ENCODE measurements around the gene PTPA. TPM values are rescaled to one million over a fixed set of nuclear protein-coding genes. Genes with fewer than 3 reads are reported as not detected.
A peak's percentile ranks its signal among the peaks of the same experiment; 100 is the strongest.

PTPA gene
- total RNA-seq: 66.8 TPM

- H3K27ac ChIP-seq (ENCODE audit: low read depth, low read length): peak within 1 kb of the TSS; percentile 95
- peaks cover 10 to 13% (median 13%) of the 10 kb centered on the region in 3 donors for H3K36me3 ChIP-seq (ENCODE audit: control insufficient read depth in 3 of 3, insufficient read depth in 3 of 3, low read length in 3 of 3)
- H3K9me3 ChIP-seq (ENCODE audit: control insufficient read depth in 3 of 3, low read length in 3 of 3): no peaks in the 10 kb centered on the region
- H3K27me3 ChIP-seq (ENCODE audit: control insufficient read depth in 3 of 3, insufficient read depth in 3 of 3, low read length in 3 of 3): no peaks in the 10 kb centered on the region
- H3K9ac ChIP-seq (ENCODE audit: low read depth in 1 of 3, low read length in 3 of 3): peak within 1 kb of the TSS; percentile 92 to 96 (median 94)
- H3K4me3 ChIP-seq (ENCODE audit: low read length in 3 of 3): peak within 1 kb of the TSS; percentile 85 to 93 (median 89)
- H3K4me1 ChIP-seq (ENCODE audit: control insufficient read depth in 3 of 3, insufficient read depth in 3 of 3, low read length in 3 of 3): peaks cover 39 to 63% (median 42%) of the 10 kb centered on the region in 3 donors
These were observed at the start of gene PTPA, which contains the start of gene CRAT for GRCh38 chr9:129110740-129111527. Gene PTPA (plus strand): TSS chr9:129111415. CDS start chr9:129111601, 186 bp downstream. Gene CRAT (minus strand): TSS chr9:129110793. CDS start chr9:129110509, 284 bp downstream.

- Histone ChIP-seq H3K27ac (ENCODE audit: low read depth, low read length) (no peak overlapping the region), H3K9me3 (ENCODE audit: control insufficient read depth in 3 of 3, low read length in 3 of 3) (no peaks in the 10 kb centered on the region), H3K27me3 (ENCODE audit: control insufficient read depth in 3 of 3, insufficient read depth in 3 of 3, low read length in 3 of 3) (no peaks in the 10 kb centered on the region), H3K36me3 (ENCODE audit: control insufficient read depth in 3 of 3, insufficient read depth in 3 of 3, low read length in 3 of 3) (peaks cover 57 to 62% (median 61%) of the 10 kb centered on the region in 3 donors), H3K4me1 (ENCODE audit: control insufficient read depth in 3 of 3, insufficient read depth in 3 of 3, low read length in 3 of 3) (no peaks in the 10 kb centered on the region), H3K4me3 (ENCODE audit: low read length in 3 of 3) (no peak overlapping the region), H3K9ac (ENCODE audit: low read depth in 1 of 3, low read length in 3 of 3) (no peak overlapping the region)
These were observed 48.2 kb upstream of the PTPA start for GRCh38 chr9:129063061-129063460.

GRCh38 chr9:129064499-129064908 is 46.7 kb upstream of the PTPA start:
- H3K9me3 ChIP-seq (ENCODE audit: control insufficient read depth in 3 of 3, low read length in 3 of 3): no peaks in the 10 kb centered on the region
- H3K4me1 ChIP-seq (ENCODE audit: control insufficient read depth in 3 of 3, insufficient read depth in 3 of 3, low read length in 3 of 3): peaks cover 0 to 3% (median under 1%) of the 10 kb centered on the region in 3 donors
- no peak overlapping the region for H3K27ac ChIP-seq (ENCODE audit: low read depth, low read length)
- no peak overlapping the region for H3K4me3 ChIP-seq (ENCODE audit: low read length in 3 of 3)
- H3K36me3 ChIP-seq (ENCODE audit: control insufficient read depth in 3 of 3, insufficient read depth in 3 of 3, low read length in 3 of 3): peaks cover 58 to 63% (median 61%) of the 10 kb centered on the region in 3 donors
- no peak overlapping the region for H3K9ac ChIP-seq (ENCODE audit: low read depth in 1 of 3, low read length in 3 of 3)
- no peaks in the 10 kb centered on the region for H3K27me3 ChIP-seq (ENCODE audit: control insufficient read depth in 3 of 3, insufficient read depth in 3 of 3, low read length in 3 of 3)

GRCh38 chr9:129068110-129068509 is 43.1 kb upstream of the PTPA start:
- Histone ChIP-seq H3K27me3 (ENCODE audit: control insufficient read depth in 3 of 3, insufficient read depth in 3 of 3, low read length in 3 of 3) (no peaks in the 10 kb centered on the region), H3K9me3 (ENCODE audit: control insufficient read depth in 3 of 3, low read length in 3 of 3) (no peaks in the 10 kb centered on the region), H3K27ac (ENCODE audit: low read depth, low read length) (no peak overlapping the region), H3K36me3 (ENCODE audit: control insufficient read depth in 3 of 3, insufficient read depth in 3 of 3, low read length in 3 of 3) (peaks cover 36 to 46% (median 37%) of the 10 kb centered on the region in 3 donors), H3K4me1 (ENCODE audit: control insufficient read depth in 3 of 3, insufficient read depth in 3 of 3, low read length in 3 of 3) (peaks cover 0 to 5% (median 3%) of the 10 kb centered on the region in 3 donors), H3K4me3 (ENCODE audit: low read length in 3 of 3) (no peak overlapping the region), H3K9ac (ENCODE audit: low read depth in 1 of 3, low read length in 3 of 3) (no peak overlapping the region)

DNA sequence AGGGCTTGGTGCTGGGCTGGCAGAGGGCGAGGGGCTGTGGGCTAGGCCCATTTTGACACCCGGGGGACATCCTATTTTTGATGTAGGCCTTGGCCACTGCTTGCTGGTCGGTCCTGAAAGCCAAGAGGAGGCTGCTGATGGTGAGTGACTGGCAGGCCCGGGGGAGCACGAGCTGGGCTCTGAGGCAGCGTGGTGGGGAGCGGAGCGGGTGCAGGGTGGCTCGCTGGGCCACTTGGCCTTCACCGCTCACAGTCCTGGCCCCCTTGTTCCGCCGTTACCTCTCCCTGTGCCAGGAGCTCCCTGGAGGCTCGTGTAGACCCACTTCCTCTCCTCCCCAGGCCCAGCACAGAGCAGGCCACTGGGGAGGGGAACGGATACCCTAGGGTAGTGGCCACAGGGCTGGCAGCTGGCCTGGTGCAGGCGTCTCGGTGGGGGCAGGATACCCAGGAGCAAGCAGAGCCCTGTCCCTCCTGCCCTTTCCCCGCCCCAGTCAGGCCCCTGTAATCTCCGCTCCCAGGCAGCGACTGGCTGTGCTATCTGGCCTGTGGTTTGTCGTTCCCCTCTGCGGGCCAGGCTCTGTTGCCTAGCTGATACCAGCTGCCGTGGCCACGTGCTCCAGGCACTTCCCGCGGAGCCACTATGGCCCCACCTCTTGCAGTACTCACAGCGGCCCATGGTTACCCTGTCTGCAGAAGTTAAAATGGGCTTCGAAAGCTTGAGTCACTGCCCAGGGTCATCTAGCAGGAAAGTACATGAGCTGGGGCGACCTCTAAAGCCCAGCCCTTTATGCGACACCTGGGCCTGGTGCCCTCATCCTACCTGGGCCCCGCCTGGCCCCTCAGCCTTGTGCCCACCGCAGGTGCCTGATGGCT is 42.0 kb upstream of the PTPA start:
- H3K27me3 ChIP-seq (ENCODE audit: control insufficient read depth in 3 of 3, insufficient read depth in 3 of 3, low read length in 3 of 3): no peaks in the 10 kb centered on the region
- no peak overlapping the region for H3K27ac ChIP-seq (ENCODE audit: low read depth, low read length)
- H3K4me1 ChIP-seq (ENCODE audit: control insufficient read depth in 3 of 3, insufficient read depth in 3 of 3, low read length in 3 of 3): peaks cover 0 to 5% (median 3%) of the 10 kb centered on the region in 3 donors
- no peaks in the 10 kb centered on the region for H3K9me3 ChIP-seq (ENCODE audit: control insufficient read depth in 3 of 3, low read length in 3 of 3)
- H3K9ac ChIP-seq (ENCODE audit: low read depth in 1 of 3, low read length in 3 of 3): peak overlapping the region in 1 of 3 donors; percentile 25
- peaks cover 30 to 40% (median 31%) of the 10 kb centered on the region in 3 donors for H3K36me3 ChIP-seq (ENCODE audit: control insufficient read depth in 3 of 3, insufficient read depth in 3 of 3, low read length in 3 of 3)
- H3K4me3 ChIP-seq (ENCODE audit: low read length in 3 of 3): no peak overlapping the region

- Histone ChIP-seq H3K27me3 (ENCODE audit: control insufficient read depth in 3 of 3, insufficient read depth in 3 of 3, low read length in 3 of 3) (no peaks in the 10 kb centered on the region), H3K27ac (ENCODE audit: low read depth, low read length) (no peak overlapping the region), H3K9me3 (ENCODE audit: control insufficient read depth in 3 of 3, low read length in 3 of 3) (no peaks in the 10 kb centered on the region), H3K4me3 (ENCODE audit: low read length in 3 of 3) (no peak overlapping the region), H3K36me3 (ENCODE audit: control insufficient read depth in 3 of 3, insufficient read depth in 3 of 3, low read length in 3 of 3) (peaks cover 23 to 35% (median 27%) of the 10 kb centered on the region in 3 donors), H3K9ac (ENCODE audit: low read depth in 1 of 3, low read length in 3 of 3) (no peak overlapping the region), H3K4me1 (ENCODE audit: control insufficient read depth in 3 of 3, insufficient read depth in 3 of 3, low read length in 3 of 3) (peaks cover 0 to 5% (median 3%) of the 10 kb centered on the region in 3 donors)
These were observed 41.2 kb upstream of the PTPA start for GRCh38 chr9:129069862-129070641.

DNA sequence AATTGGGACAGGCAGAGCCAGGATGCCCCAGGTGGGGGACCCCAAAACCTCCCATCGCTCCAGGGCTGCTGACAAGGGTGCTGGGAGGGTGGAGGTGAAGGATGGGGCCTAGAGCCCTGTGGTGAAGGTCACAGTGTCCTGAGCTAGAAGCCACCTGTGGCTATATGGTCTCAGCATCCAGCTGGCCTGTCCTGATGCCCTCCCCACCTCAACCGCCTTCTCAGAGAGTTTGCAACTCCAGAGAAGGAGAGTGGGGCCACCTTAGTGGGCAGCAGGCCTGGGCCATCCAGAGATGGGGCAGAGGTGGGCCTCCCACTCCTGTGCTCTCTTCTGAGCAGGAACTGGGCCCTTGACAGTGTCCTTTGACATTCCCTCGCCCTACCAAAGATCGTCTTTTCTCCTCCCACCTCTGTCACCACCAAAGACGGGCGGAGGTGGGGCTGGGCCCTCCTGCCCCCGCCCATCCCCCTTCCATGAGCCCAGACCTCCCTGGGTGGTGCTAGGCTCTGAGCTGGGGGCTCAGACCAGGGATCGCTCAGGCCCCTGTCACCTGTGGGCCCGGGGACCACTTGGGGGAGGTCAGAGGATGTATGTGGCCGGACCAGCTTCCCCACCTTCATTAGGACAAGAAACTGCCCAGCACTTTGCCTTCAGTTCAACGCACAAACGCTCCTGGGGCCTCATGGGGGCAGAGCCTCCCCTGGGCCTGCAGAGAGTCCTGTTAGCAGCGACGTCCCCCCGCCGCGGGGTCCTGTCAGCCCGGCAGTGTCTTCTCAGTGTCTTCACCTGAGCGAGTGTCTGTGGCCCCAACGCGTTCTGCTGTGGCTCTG is 40.3 kb upstream of the PTPA start:
- Histone ChIP-seq H3K36me3 (ENCODE audit: control insufficient read depth in 3 of 3, insufficient read depth in 3 of 3, low read length in 3 of 3) (peaks cover 18 to 29% (median 18%) of the 10 kb centered on the region in 3 donors), H3K27me3 (ENCODE audit: control insufficient read depth in 3 of 3, insufficient read depth in 3 of 3, low read length in 3 of 3) (no peaks in the 10 kb centered on the region), H3K9me3 (ENCODE audit: control insufficient read depth in 3 of 3, low read length in 3 of 3) (no peaks in the 10 kb centered on the region), H3K27ac (ENCODE audit: low read depth, low read length) (no peak overlapping the region), H3K9ac (ENCODE audit: low read depth in 1 of 3, low read length in 3 of 3) (no peak overlapping the region), H3K4me3 (ENCODE audit: low read length in 3 of 3) (no peak overlapping the region), H3K4me1 (ENCODE audit: control insufficient read depth in 3 of 3, insufficient read depth in 3 of 3, low read length in 3 of 3) (peaks cover 0 to 5% (median 3%) of the 10 kb centered on the region in 3 donors)

DNA sequence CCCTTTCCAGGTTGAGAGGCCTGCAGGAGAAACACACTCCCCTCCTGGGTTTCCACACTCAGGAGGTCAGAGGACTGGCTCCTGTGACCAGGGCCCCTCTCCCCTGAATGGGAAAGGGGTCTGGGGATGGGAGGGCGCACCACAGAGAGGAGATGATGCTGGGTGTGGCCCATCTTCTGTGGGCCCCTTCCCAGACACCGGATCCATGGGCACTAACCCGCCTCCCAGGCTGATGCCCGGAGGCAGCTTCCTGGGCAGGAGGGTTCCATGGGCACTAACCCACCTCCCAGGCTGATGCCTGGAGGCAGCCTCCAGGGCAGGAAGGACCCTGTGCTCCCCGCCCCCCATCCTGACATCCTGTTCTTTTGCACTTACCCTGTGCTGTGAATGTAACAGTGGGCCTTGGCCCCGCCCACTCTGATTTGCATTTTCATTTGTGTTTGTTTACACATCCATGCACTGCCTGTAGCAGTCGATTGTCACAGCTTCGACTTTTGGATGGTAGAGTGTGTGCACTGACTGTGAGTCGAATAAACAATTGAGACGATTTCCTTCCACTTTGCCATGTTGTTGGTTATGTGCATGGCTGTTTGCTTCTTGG is 39.6 kb upstream of the PTPA start:
- H3K27ac ChIP-seq (ENCODE audit: low read depth, low read length): no peak overlapping the region
- no peak overlapping the region for H3K4me3 ChIP-seq (ENCODE audit: low read length in 3 of 3)
- no peak overlapping the region for H3K9ac ChIP-seq (ENCODE audit: low read depth in 1 of 3, low read length in 3 of 3)
- H3K9me3 ChIP-seq (ENCODE audit: control insufficient read depth in 3 of 3, low read length in 3 of 3): no peaks in the 10 kb centered on the region
- H3K27me3 ChIP-seq (ENCODE audit: control insufficient read depth in 3 of 3, insufficient read depth in 3 of 3, low read length in 3 of 3): no peaks in the 10 kb centered on the region
- peaks cover 16 to 26% (median 17%) of the 10 kb centered on the region in 3 donors for H3K36me3 ChIP-seq (ENCODE audit: control insufficient read depth in 3 of 3, insufficient read depth in 3 of 3, low read length in 3 of 3)
- peaks cover 0 to 5% (median 3%) of the 10 kb centered on the region in 3 donors for H3K4me1 ChIP-seq (ENCODE audit: control insufficient read depth in 3 of 3, insufficient read depth in 3 of 3, low read length in 3 of 3)

Data from skeletal muscle tissue (tissue), 4 donors.